ENCODE data around the gene CBX3.

GRCh38 chr7:26180792-26181198 lies 20.8 kb upstream of the CBX3 start:
- no peak for TF ChIP-seq CTCF (IDR thresholded peaks at IDR 0.05; ENCODE audit: low read depth, low read length)
- no peak for TF ChIP-seq EZH2phosphoT487 (IDR thresholded peaks at IDR 0.05; ENCODE audit: low read depth)
